Heart left ventricle (tissue), 13 donors: Measurements from ENCODE around the gene CFAP70.

ENCODE experiments used
- CTCF ChIP-seq, 12 donors: fragments of 200-600 bp; sonication (generic) in 4 of 12; IDR thresholded peaks; one replicate each; pipeline versions ENCODE4 v1.5.0 to v1.8.0; 2018 to 2022; ENCODE audit warnings: antibody characterized with exemption in 12 of 12, mild to moderate bottlenecking in 5 of 12
- POLR2A ChIP-seq, 2 donors: fragments of 450-650 bp; IDR thresholded peaks; one replicate each; pipeline ENCODE4 v1.6.1; 2017; ENCODE audit warnings: antibody characterized with exemption in 2 of 2, mild to moderate bottlenecking in 2 of 2, moderate library complexity in 2 of 2
- donor health status: ischemic (EF 13 %, LVEDD 7.1; RV severe dilation, severe dysfunction).
- donor health status: DM: no; HTN: yes; CAD: no.
- donor health status: DM: no; HTN: no; CAD: no.
- donor health status: ischemic (EF 25% LVEDD 6.9; RV normal size, moderate dysfunction).
- donor health status: ischemic (EF 25% LVEDD 5.7; RV mildly dilated, moderate dysfunction).
- donor health status: ischemic (EF 35%, LVEDD 5.7; RV mildly dilated, moderate dysfunction).
- donor health status: nonischemic (EF 11% LVEDD 7.7; RV severe dilation, severe dysfunction).
- donor health status: DM: yes; HTN: yes; CAD: no.
- donor health status: PGD.
- donor health status: ischemic (EF 29% LVEDD 5.4; RV normal size, mild dysfunction).
- donor health status: nonischemic (EF 23%, LVEDD 6.1; RV moderate dilation, normal function).

- TF ChIP-seq CTCF (IDR thresholded peaks at IDR 0.05): no peak
- TF ChIP-seq POLR2A (IDR thresholded peaks at IDR 0.05): no peak
Measured at GRCh38 chr10:73246322-73246645, 112.4 kb downstream of the CFAP70 start.
